Mesenchymal stem cell (in vitro differentiated cells and primary cell): Measurements from ENCODE around the gene PPP1R13B.

Experiments used
- DNase-seq: peaks from one replicate; pipeline ENCODE4 v3.0.0-alpha.2; 2013
- H2AFZ ChIP-seq: one replicate; pipeline ENCODE4 v1.6.1; 2013; ENCODE audit warnings: low read depth, mild to moderate bottlenecking, control low read depth, inconsistent platforms, low read length, moderate library complexity
- H2AK5ac ChIP-seq: 2 replicates; pipeline ENCODE4 v1.6.1; 2013; ENCODE audit warnings: low read length, moderate library complexity, mild to moderate bottlenecking, inconsistent platforms; ENCODE audit not compliant: severe bottlenecking
- H2BK120ac ChIP-seq: one replicate; pipeline ENCODE4 v1.6.1; 2013; ENCODE audit warnings: low read depth, mild to moderate bottlenecking, inconsistent platforms, low read length, moderate library complexity
- H2BK12ac ChIP-seq, 2 experiments: one replicate each; pipeline ENCODE4 v1.6.1; 2013; ENCODE audit warnings: inconsistent platforms in 2 of 2, low read length in 2 of 2, mild to moderate bottlenecking in 2 of 2, moderate library complexity in 2 of 2, control low read depth in 1 of 2
- H2BK15ac ChIP-seq: one replicate; pipeline ENCODE4 v1.6.1; 2013; ENCODE audit warnings: mild to moderate bottlenecking, low read depth, inconsistent platforms; ENCODE audit not compliant: poor library complexity, severe bottlenecking
- H2BK5ac ChIP-seq: 2 replicates; pipeline ENCODE4 v1.6.1; 2013; ENCODE audit warnings: low read depth, mild to moderate bottlenecking, low read length, control low read depth, inconsistent platforms; ENCODE audit not compliant: poor library complexity, severe bottlenecking
- H3K14ac ChIP-seq, 2 experiments: one replicate each; pipeline ENCODE4 v1.6.1; 2013; ENCODE audit warnings: inconsistent platforms in 2 of 2, low read length in 2 of 2, control low read depth in 1 of 2, mild to moderate bottlenecking in 1 of 2, moderate library complexity in 1 of 2
- H3K18ac ChIP-seq, 2 experiments: one replicate each; pipeline ENCODE4 v1.6.1; 2013; ENCODE audit warnings: inconsistent platforms in 2 of 2, low read length in 2 of 2, control low read depth in 1 of 2, low read depth in 1 of 2, mild to moderate bottlenecking in 1 of 2
- H3K23ac ChIP-seq, 2 experiments: one replicate each; pipeline ENCODE4 v1.6.1; 2013; ENCODE audit warnings: inconsistent platforms in 2 of 2, low read length in 2 of 2, mild to moderate bottlenecking in 2 of 2, moderate library complexity in 2 of 2, control low read depth in 1 of 2
- H3K27ac ChIP-seq: 2 replicates; pipeline ENCODE4 v1.5.1; 2013; ENCODE audit warnings: mild to moderate bottlenecking, moderate library complexity, low read length, control low read depth, inconsistent platforms; ENCODE audit not compliant: poor library complexity, severe bottlenecking
- H3K27me3 ChIP-seq, 2 experiments: 2 replicates each; pipeline versions ENCODE4 v1.6.1 to v1.7.0; 2013; ENCODE audit warnings: low read length in 2 of 2, mild to moderate bottlenecking in 2 of 2, moderate library complexity in 2 of 2, control low read depth in 1 of 2, inconsistent platforms in 1 of 2; ENCODE audit not compliant: control insufficient read depth in 1 of 2, insufficient read depth in 1 of 2
- H3K36me3 ChIP-seq, 2 experiments: 2 replicates each; pipeline versions ENCODE4 v1.6.1 to v1.7.0; 2013; ENCODE audit warnings: low read length in 2 of 2, control low read depth in 1 of 2, inconsistent platforms in 1 of 2, low read depth in 1 of 2, mild to moderate bottlenecking in 1 of 2; ENCODE audit not compliant: insufficient read depth in 2 of 2, control insufficient read depth in 1 of 2
- H3K4ac ChIP-seq, 2 experiments: one replicate each; pipeline ENCODE4 v1.6.1; 2013; ENCODE audit warnings: inconsistent platforms in 2 of 2, low read length in 2 of 2, mild to moderate bottlenecking in 2 of 2, moderate library complexity in 2 of 2, control low read depth in 1 of 2, low read depth in 1 of 2
- H3K4me1 ChIP-seq: 2 replicates; pipeline ENCODE4 v1.6.1; 2013; ENCODE audit warnings: low read depth, low read length, control low read depth; ENCODE audit not compliant: control insufficient read depth, insufficient read depth
- H3K4me2 ChIP-seq: 2 replicates; pipeline ENCODE4 v1.6.1; 2013; ENCODE audit warnings: low read length, mild to moderate bottlenecking, inconsistent platforms; ENCODE audit not compliant: poor library complexity, severe bottlenecking
- H3K4me3 ChIP-seq, 2 experiments: 2 replicates each; pipeline versions ENCODE4 v1.5.1 to v1.7.0; 2013; ENCODE audit warnings: low read length in 2 of 2, mild to moderate bottlenecking in 2 of 2, control low read depth in 1 of 2, low read depth in 1 of 2; ENCODE audit not compliant: insufficient read depth in 1 of 2
- H3K79me1 ChIP-seq: replicated peaks from 2 replicates; pipeline ENCODE4 v1.6.1; 2013; ENCODE audit warnings: mild to moderate bottlenecking, control low read depth, low read length, inconsistent platforms; ENCODE audit not compliant: poor library complexity, severe bottlenecking
- H3K9ac ChIP-seq: 2 replicates; pipeline ENCODE4 v1.7.0; 2013; ENCODE audit warnings: mild to moderate bottlenecking, low read length, moderate library complexity
- H3K9me3 ChIP-seq: 2 replicates; pipeline ENCODE4 v1.7.0; 2013; ENCODE audit warnings: mild to moderate bottlenecking, low read length; ENCODE audit not compliant: control insufficient read depth
- H4K8ac ChIP-seq: one replicate; pipeline ENCODE4 v1.6.1; 2013; ENCODE audit warnings: inconsistent platforms, mild to moderate bottlenecking, low read length, moderate library complexity
- H4K91ac ChIP-seq: one replicate; pipeline ENCODE4 v1.6.1; 2013; ENCODE audit warnings: mild to moderate bottlenecking, low read length, inconsistent platforms
- WGBS: methylation state at CpG from one replicate; pipeline ENCODE4 v1.1.7; 2013; ENCODE audit warnings: mixed read lengths; 5-methylcytosine and 5-hydroxymethylcytosine counted together

Gene PPP1R13B

DNA sequence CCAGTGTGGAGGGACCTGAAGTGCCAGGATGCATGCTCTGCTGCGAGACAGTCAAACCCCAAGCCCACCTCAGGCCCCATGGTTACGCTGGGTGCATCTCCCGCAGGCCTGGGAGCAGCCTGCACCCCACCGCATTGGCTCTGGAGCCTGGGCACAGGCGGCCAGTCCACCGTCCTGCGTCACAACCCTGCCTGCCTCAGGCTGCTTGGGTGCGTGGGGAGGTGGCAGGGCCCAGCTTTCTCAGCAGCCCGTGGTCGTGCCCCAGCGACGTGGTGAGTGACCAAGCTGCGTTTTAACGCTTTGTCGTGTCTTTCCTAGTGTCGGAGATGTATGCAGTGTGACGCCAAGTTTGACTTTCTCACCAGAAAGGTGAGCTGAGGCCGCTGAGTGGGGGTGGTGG, 120.9 kb downstream of the PPP1R13B start:
- Histone ChIP-seq H2BK12ac (no peak overlapping the region), H3K18ac (no peak overlapping the region), H3K23ac (no peak overlapping the region), H3K27me3 (no peaks in the 10 kb centered on the region), H3K79me1 (peaks cover 62% of the 10 kb centered on the region), H2AFZ (no peak overlapping the region), H4K91ac (no peak overlapping the region), H2BK5ac (no peak overlapping the region), H2BK15ac (no peak overlapping the region), H3K4ac (no peak overlapping the region), H3K9ac (no peak overlapping the region), H3K27ac (no peak overlapping the region), H3K4me1 (peaks cover 26% of the 10 kb centered on the region), H3K4me2 (no peak overlapping the region), H2AK5ac (no peak overlapping the region), H3K4me3 (no peak overlapping the region), H3K36me3 (peaks cover 42 to 70% of the 10 kb centered on the region in 2 experiments), H2BK120ac (no peak overlapping the region), H4K8ac (no peak overlapping the region), H3K14ac (no peak overlapping the region), H3K9me3 (no peaks in the 10 kb centered on the region)
- 99% methylated on average over 18 of the region's 18 CpGs for WGBS
- DNase-seq = no peak

DNA sequence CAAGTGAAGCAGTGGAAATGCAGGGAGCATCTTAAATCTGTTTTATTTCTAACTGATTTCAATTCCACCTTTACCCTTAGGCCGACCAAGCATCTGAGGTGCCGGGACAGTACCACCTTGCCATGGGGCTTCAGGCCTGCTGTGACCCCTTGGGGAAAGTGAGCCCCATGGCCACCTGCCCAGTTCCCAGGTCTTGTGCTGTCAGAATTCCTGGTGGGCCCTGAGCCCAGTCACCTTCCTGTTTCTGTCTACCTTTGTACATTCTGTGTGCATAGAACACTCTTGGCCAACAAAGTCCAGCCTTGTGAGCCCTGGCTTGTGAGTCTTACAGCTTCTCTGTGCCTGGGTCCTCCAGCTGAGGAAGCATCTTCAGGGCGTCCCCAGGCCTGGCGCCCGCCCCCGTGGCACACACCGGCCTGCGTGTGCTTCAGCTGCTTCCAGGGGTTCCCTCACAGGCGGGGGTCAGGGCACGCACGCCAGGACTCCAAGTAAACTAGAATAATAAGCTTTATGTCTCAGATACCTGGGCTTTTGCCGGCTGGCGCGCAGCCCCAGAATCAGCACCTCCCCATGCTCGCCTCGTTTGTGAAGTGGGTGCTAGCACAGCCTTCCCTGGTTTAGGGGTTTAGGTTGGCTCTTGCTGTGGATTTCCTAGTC, 121.5 kb downstream of the PPP1R13B start:
- 97% methylated on average over 16 of the region's 16 CpGs for WGBS
- H4K91ac ChIP-seq = no peak overlapping the region
- no peak overlapping the region for H2BK15ac ChIP-seq
- no peaks in the 10 kb centered on the region for H3K9me3 ChIP-seq
- no peak overlapping the region for H2BK12ac ChIP-seq
- no peak for DNase-seq
- H3K4me2 ChIP-seq = no peak overlapping the region
- no peak overlapping the region for H3K9ac ChIP-seq
- H3K27ac ChIP-seq = no peak overlapping the region
- H3K4ac ChIP-seq = no peak overlapping the region
- H2BK120ac ChIP-seq = no peak overlapping the region
- H3K18ac ChIP-seq = no peak overlapping the region
- no peaks in the 10 kb centered on the region for H3K27me3 ChIP-seq
- H3K4me3 ChIP-seq = no peak overlapping the region
- H3K79me1 ChIP-seq = peaks cover 67% of the 10 kb centered on the region
- H2AK5ac ChIP-seq = no peak overlapping the region
- no peak overlapping the region for H4K8ac ChIP-seq
- no peak overlapping the region for H3K14ac ChIP-seq
- H3K4me1 ChIP-seq = peaks cover 32% of the 10 kb centered on the region
- H2BK5ac ChIP-seq = no peak overlapping the region
- H3K36me3 ChIP-seq = peaks cover 41 to 69% of the 10 kb centered on the region in 2 experiments
- H3K23ac ChIP-seq = no peak overlapping the region
- H2AFZ ChIP-seq = no peak overlapping the region

DNA sequence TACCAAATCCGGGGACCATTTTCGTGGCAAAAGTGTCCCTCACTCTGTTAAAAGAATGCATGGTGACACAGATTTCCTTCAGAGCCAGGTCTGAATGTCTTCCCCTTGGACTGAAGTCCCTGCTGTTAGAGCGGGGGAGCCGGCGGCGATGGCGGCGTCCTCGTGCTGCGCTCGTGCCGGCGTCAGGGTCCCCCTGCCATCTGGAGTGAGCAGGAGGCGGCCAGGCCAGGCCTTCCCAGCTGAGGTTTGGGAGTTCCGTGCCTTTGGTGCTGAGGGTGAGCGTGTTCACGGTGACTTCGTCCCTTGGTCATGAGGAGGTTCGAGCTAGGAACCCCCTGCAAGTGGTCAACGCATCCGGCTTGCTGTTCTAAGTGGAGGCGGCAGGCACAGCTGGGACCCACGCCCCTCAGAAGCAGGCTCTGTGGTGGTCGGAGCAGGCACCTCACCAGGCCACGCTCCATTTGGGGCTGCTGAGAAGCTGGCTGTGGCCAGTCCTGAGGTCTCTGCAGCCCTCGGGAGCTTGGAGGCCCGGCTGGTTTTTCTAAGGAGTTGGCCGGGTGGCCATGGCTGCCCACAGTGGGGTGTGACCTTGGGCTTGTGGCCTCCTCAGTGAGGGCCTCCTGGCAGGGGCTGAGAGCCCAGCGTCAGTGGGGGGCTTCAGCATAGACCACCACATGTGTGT, 122.2 kb downstream of the PPP1R13B start:
- no peak overlapping the region for H2BK12ac ChIP-seq
- no peak overlapping the region for H3K4me3 ChIP-seq
- H3K79me1 ChIP-seq = peaks cover 61% of the 10 kb centered on the region
- 94% methylated on average over 29 of the region's 29 CpGs for WGBS
- H3K4me1 ChIP-seq = peaks cover 32% of the 10 kb centered on the region
- peaks cover 34 to 61% of the 10 kb centered on the region in 2 experiments for H3K36me3 ChIP-seq
- no peak overlapping the region for H3K23ac ChIP-seq
- no peaks in the 10 kb centered on the region for H3K27me3 ChIP-seq
- no peaks in the 10 kb centered on the region for H3K9me3 ChIP-seq
- no peak overlapping the region for H3K9ac ChIP-seq
- H3K4me2 ChIP-seq = no peak overlapping the region
- no peak overlapping the region for H2BK5ac ChIP-seq
- H3K27ac ChIP-seq = no peak overlapping the region
- H4K91ac ChIP-seq = no peak overlapping the region
- no peak overlapping the region for H4K8ac ChIP-seq
- H2BK120ac ChIP-seq = no peak overlapping the region
- H2BK15ac ChIP-seq = no peak overlapping the region
- no peak overlapping the region for H2AFZ ChIP-seq
- H3K4ac ChIP-seq = no peak overlapping the region
- DNase-seq = no peak
- no peak overlapping the region for H2AK5ac ChIP-seq
- no peak overlapping the region for H3K18ac ChIP-seq
- no peak overlapping the region for H3K14ac ChIP-seq

DNA sequence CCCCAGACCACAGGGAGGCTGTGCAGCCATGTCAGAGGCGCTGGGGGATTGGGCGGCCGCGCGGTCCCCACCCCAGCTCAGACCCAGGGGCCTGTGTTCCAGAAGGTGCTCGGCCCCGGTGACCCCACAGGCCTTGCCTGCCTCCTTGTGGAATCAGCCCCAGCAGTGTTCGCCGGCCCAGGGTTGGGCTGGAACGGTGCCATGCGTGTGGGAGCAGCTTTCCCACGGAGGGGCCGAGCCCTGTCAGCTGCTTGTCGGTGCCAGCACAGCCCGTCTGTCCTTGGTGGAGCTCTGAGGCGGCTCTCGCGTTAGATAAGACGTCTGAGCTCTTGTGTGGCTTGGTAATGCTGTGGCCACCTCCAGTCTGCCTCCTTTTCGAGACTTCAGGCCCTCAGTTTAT, 123.3 kb downstream of the PPP1R13B start:
- Histone ChIP-seq H3K36me3 (peaks cover 24 to 55% of the 10 kb centered on the region in 2 experiments), H2AK5ac (no peak overlapping the region), H2BK15ac (no peak overlapping the region), H3K27ac (no peak overlapping the region), H3K79me1 (peaks cover 57% of the 10 kb centered on the region), H3K23ac (no peak overlapping the region), H4K8ac (peak overlapping the region; percentile 25), H3K9me3 (no peaks in the 10 kb centered on the region), H3K4ac (no peak overlapping the region), H3K18ac (no peak overlapping the region), H3K4me2 (no peak overlapping the region), H3K14ac (peak overlapping the region in 1 of 2 experiments; percentile 72), H3K9ac (no peak overlapping the region), H4K91ac (no peak overlapping the region), H3K27me3 (no peaks in the 10 kb centered on the region), H3K4me3 (no peak overlapping the region), H2BK12ac (no peak overlapping the region), H3K4me1 (peaks cover 32% of the 10 kb centered on the region), H2BK5ac (no peak overlapping the region), H2AFZ (no peak overlapping the region), H2BK120ac (no peak overlapping the region)
- no peak for DNase-seq
- 95% methylated on average over 20 of the region's 20 CpGs for WGBS
